ENCODE measurements around the gene ADGRG4.

DNA sequence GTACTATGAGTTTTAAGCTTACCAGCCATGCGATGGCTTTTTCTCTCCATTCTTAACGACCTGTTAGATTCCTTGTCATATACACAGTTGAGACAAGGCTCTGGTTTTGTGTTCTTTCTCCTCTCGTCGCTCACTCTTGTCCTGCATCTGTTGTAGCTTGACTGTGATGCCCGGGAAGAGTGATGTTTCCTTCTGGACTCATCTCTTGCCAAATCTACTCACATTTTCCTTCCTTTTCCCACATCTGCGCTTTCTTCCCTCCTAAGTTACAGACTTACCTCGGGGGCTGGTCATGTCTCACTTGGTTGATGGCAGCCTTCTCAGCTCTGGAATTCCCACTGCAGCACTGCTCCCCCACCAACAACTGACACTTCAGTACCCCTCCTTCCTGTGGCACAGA lies 44.7 kb upstream of the ADGRG4 start:
- TF ChIP-seq, protein P1, sequence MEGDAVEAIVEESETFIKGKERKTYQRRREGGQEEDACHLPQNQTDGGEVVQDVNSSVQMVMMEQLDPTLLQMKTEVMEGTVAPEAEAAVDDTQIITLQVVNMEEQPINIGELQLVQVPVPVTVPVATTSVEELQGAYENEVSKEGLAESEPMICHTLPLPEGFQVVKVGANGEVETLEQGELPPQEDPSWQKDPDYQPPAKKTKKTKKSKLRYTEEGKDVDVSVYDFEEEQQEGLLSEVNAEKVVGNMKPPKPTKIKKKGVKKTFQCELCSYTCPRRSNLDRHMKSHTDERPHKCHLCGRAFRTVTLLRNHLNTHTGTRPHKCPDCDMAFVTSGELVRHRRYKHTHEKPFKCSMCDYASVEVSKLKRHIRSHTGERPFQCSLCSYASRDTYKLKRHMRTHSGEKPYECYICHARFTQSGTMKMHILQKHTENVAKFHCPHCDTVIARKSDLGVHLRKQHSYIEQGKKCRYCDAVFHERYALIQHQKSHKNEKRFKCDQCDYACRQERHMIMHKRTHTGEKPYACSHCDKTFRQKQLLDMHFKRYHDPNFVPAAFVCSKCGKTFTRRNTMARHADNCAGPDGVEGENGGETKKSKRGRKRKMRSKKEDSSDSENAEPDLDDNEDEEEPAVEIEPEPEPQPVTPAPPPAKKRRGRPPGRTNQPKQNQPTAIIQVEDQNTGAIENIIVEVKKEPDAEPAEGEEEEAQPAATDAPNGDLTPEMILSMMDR (IDR thresholded peaks at IDR 0.05): no peak
- TF ChIP-seq POLR2AphosphoS5 (IDR thresholded peaks at IDR 0.05; ENCODE audit: low read depth, low read length) (no peak), SIN3A (IDR thresholded peaks at IDR 0.05; ENCODE audit: borderline replicate concordance, insufficient read depth, low read depth, low read length) (no peak)
- TF ChIP-seq, protein P2, sequence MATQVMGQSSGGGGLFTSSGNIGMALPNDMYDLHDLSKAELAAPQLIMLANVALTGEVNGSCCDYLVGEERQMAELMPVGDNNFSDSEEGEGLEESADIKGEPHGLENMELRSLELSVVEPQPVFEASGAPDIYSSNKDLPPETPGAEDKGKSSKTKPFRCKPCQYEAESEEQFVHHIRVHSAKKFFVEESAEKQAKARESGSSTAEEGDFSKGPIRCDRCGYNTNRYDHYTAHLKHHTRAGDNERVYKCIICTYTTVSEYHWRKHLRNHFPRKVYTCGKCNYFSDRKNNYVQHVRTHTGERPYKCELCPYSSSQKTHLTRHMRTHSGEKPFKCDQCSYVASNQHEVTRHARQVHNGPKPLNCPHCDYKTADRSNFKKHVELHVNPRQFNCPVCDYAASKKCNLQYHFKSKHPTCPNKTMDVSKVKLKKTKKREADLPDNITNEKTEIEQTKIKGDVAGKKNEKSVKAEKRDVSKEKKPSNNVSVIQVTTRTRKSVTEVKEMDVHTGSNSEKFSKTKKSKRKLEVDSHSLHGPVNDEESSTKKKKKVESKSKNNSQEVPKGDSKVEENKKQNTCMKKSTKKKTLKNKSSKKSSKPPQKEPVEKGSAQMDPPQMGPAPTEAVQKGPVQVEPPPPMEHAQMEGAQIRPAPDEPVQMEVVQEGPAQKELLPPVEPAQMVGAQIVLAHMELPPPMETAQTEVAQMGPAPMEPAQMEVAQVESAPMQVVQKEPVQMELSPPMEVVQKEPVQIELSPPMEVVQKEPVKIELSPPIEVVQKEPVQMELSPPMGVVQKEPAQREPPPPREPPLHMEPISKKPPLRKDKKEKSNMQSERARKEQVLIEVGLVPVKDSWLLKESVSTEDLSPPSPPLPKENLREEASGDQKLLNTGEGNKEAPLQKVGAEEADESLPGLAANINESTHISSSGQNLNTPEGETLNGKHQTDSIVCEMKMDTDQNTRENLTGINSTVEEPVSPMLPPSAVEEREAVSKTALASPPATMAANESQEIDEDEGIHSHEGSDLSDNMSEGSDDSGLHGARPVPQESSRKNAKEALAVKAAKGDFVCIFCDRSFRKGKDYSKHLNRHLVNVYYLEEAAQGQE (IDR thresholded peaks at IDR 0.05; ENCODE audit: insufficient read depth in 1 of 2, low read depth in 2 of 2, low read length in 1 of 2): no peak
